Trophoblast cell (in vitro differentiated cells and primary cell): ENCODE measurements around the gene AGAP1.

Experiments used
- DNase-seq, 2 donors: peaks; one replicate each; pipeline ENCODE4 v3.0.0-alpha.2; 2016
- H2AFZ ChIP-seq: 2 replicates; pipeline ENCODE4 v1.6.1; 2013; ENCODE audit warnings: low read length, moderate library complexity, mild to moderate bottlenecking; ENCODE audit not compliant: insufficient read depth, poor library complexity
- H2AK5ac ChIP-seq: 2 replicates; pipeline ENCODE4 v1.6.1; 2013; ENCODE audit warnings: mild to moderate bottlenecking, low read length
- H2BK120ac ChIP-seq: 2 replicates; pipeline ENCODE4 v1.6.1; 2013; ENCODE audit warnings: low read length, mild to moderate bottlenecking, moderate library complexity; ENCODE audit not compliant: insufficient read depth, poor library complexity
- H2BK12ac ChIP-seq: 2 replicates; pipeline ENCODE4 v1.6.1; 2013; ENCODE audit warnings: mild to moderate bottlenecking, low read length, moderate library complexity
- H2BK5ac ChIP-seq: 2 replicates; pipeline ENCODE4 v1.6.1; 2013; ENCODE audit warnings: low read length, low read depth, moderate library complexity, mild to moderate bottlenecking; ENCODE audit not compliant: poor library complexity
- H3K14ac ChIP-seq: 2 replicates; pipeline ENCODE4 v1.6.1; 2013; ENCODE audit warnings: mild to moderate bottlenecking, low read length
- H3K18ac ChIP-seq: 2 replicates; pipeline ENCODE4 v1.6.1; 2013; ENCODE audit warnings: mild to moderate bottlenecking, low read length
- H3K23ac ChIP-seq: 2 replicates; pipeline ENCODE4 v1.6.1; 2013; ENCODE audit warnings: low read length
- H3K27ac ChIP-seq: 2 replicates; pipeline ENCODE4 v1.5.1; 2013; ENCODE audit warnings: low read depth, mild to moderate bottlenecking, inconsistent platforms, low read length, moderate library complexity
- H3K27me3 ChIP-seq: 2 replicates; pipeline ENCODE4 v1.6.1; 2013; ENCODE audit warnings: inconsistent platforms, mild to moderate bottlenecking, low read length, moderate library complexity; ENCODE audit not compliant: insufficient read depth
- H3K36me3 ChIP-seq, 2 experiments: 1 replicate in 1 of 2; 2 replicates in 1 of 2; pipeline ENCODE4 v1.6.1; 2013; ENCODE audit warnings: low read length in 2 of 2, mild to moderate bottlenecking in 2 of 2, moderate library complexity in 1 of 2; ENCODE audit not compliant: insufficient read depth in 2 of 2, control insufficient read depth in 1 of 2
- H3K4ac ChIP-seq: 2 replicates; pipeline ENCODE4 v1.6.1; 2013; ENCODE audit warnings: low read depth, mild to moderate bottlenecking, low read length, moderate library complexity
- H3K4me1 ChIP-seq, 2 experiments: 1 replicate in 1 of 2; 2 replicates in 1 of 2; pipeline ENCODE4 v1.6.1; 2013; ENCODE audit warnings: low read length in 2 of 2, mild to moderate bottlenecking in 2 of 2, moderate library complexity in 1 of 2; ENCODE audit not compliant: insufficient read depth in 2 of 2, control insufficient read depth in 1 of 2
- H3K4me2 ChIP-seq: 2 replicates; pipeline ENCODE4 v1.6.1; 2013; ENCODE audit warnings: inconsistent platforms, mild to moderate bottlenecking, low read length, moderate library complexity
- H3K4me3 ChIP-seq: 2 replicates; pipeline ENCODE4 v1.5.1; 2013; ENCODE audit warnings: mild to moderate bottlenecking, low read depth, low read length, inconsistent platforms
- H3K79me1 ChIP-seq: one replicate; pipeline ENCODE4 v1.6.1; 2013; ENCODE audit warnings: low read length
- H3K79me2 ChIP-seq: 2 replicates; pipeline ENCODE4 v1.6.1; 2013; ENCODE audit warnings: low read length, mild to moderate bottlenecking; ENCODE audit not compliant: control insufficient read depth, insufficient read depth, poor library complexity
- H3K9ac ChIP-seq: 2 replicates; pipeline ENCODE4 v1.6.1; 2013; ENCODE audit warnings: mild to moderate bottlenecking, low read length
- H3K9me3 ChIP-seq: 2 replicates; pipeline ENCODE4 v1.6.1; 2013; ENCODE audit warnings: low read depth, mild to moderate bottlenecking, control low read depth, inconsistent platforms, low read length; ENCODE audit not compliant: insufficient read depth
- H4K12ac ChIP-seq: 2 replicates; pipeline ENCODE4 v1.6.1; 2013; ENCODE audit warnings: low read depth, mild to moderate bottlenecking, low read length, moderate library complexity
- H4K8ac ChIP-seq: 2 replicates; pipeline ENCODE4 v1.6.1; 2013; ENCODE audit warnings: low read depth, mild to moderate bottlenecking, low read length, moderate library complexity
- H4K91ac ChIP-seq: one replicate; pipeline ENCODE4 v1.6.1; 2013; ENCODE audit warnings: low read depth, mild to moderate bottlenecking, low read length, moderate library complexity
- WGBS: extraction: QIAGEN DNeasy Blood & Tissue Kit; methylation state at CpG from one replicate; pipeline ENCODE4 v1.1.7; 2013; ENCODE audit warnings: missing lambda C conversion rate; ENCODE audit not compliant: insufficient read length, insufficient coverage; ENCODE audit errors: extremely low coverage; 5-methylcytosine and 5-hydroxymethylcytosine counted together

AGAP1 gene

DNA sequence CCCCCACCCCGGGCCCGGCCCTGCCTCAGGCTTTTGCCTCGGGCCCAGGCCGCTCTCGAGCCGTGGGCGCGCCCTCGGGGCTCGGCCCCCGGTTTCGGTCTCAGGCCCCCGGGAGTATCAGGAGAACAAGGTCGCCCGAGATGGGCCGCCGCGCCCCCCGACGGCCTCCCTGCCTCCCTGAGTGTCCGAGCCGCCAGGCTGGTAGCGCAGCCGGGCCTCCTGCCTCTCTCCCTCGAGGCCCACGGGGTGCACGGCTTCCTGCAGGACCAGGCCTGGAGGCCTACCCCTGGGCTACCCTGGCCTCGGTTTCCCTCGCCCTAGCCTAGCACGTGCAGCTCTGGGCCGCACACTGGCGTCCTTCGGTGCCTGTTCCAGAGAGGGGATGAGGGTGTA lies 665.9 kb downstream of the AGAP1 start:
- Histone ChIP-seq H3K9ac (no peak overlapping the region), H2BK5ac (no peak overlapping the region), H3K79me1 (no peaks in the 10 kb centered on the region), H3K4me2 (no peak overlapping the region), H3K23ac (no peak overlapping the region), H3K14ac (no peak overlapping the region), H2AFZ (no peak overlapping the region), H4K12ac (no peak overlapping the region), H2BK120ac (no peak overlapping the region), H3K27ac (no peak overlapping the region), H3K36me3 (no peaks in the 10 kb centered on the region), H2AK5ac (no peak overlapping the region), H4K91ac (no peak overlapping the region), H2BK12ac (no peak overlapping the region), H3K9me3 (peaks cover 5% of the 10 kb centered on the region), H4K8ac (no peak overlapping the region), H3K4me3 (no peak overlapping the region), H3K27me3 (peaks cover 73% of the 10 kb centered on the region), H3K4me1 (peaks cover 4 to 12% of the 10 kb centered on the region in 2 experiments), H3K4ac (no peak overlapping the region), H3K79me2 (no peaks in the 10 kb centered on the region), H3K18ac (no peak overlapping the region)
- no CpG with 5 or more reads among the region's 33 CpGs for WGBS
- DNase-seq, result no peak

DNA sequence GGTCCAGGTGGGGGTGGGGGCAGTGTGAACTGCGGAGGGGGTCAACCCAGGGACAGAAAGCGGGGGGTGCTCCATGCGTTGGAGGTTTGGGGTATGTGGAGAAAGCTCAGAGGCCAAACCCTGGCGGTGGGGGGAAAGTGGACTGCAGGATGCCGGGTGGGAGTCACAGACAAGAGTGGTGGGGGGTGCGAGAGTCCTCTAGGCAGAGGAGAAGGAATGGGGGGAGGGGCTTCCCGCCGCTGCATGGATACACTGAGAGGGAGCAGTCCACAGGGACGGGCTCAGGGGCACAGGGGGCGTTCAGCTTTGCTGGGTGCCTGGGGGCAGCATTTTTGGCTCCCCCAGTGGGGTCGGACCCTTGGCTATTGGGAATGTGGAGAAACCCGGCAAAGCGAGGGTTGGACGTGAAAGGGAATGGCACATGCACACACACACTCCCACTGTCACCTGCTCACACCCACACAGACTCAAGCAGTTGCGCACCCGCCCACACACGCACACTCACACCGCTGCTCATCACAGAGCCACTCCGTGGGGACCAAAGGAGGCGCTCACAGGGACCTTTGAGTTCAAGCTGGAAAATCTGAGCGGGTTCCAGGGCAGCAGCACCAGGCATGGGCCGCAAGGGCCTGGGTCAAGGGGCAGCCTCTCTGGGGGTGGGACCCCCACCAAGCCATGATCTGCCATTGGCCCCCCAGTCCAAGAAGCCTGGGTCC lies 666.7 kb downstream of the AGAP1 start:
- Histone ChIP-seq H3K18ac (no peak overlapping the region), H3K79me1 (no peaks in the 10 kb centered on the region), H3K4me3 (no peak overlapping the region), H3K36me3 (no peaks in the 10 kb centered on the region), H4K12ac (no peak overlapping the region), H3K4me1 (peaks cover 4 to 12% of the 10 kb centered on the region in 2 experiments), H3K27me3 (peaks cover 81% of the 10 kb centered on the region), H4K8ac (no peak overlapping the region), H2BK12ac (no peak overlapping the region), H3K79me2 (no peaks in the 10 kb centered on the region), H4K91ac (no peak overlapping the region), H3K14ac (no peak overlapping the region), H3K9me3 (peaks cover 5% of the 10 kb centered on the region), H3K27ac (no peak overlapping the region), H3K9ac (no peak overlapping the region), H3K4ac (no peak overlapping the region), H2AK5ac (no peak overlapping the region), H2BK120ac (no peak overlapping the region), H2BK5ac (no peak overlapping the region), H3K23ac (no peak overlapping the region), H3K4me2 (no peak overlapping the region), H2AFZ (no peak overlapping the region)
- no peak for DNase-seq
- no CpG with 5 or more reads among the region's 22 CpGs for WGBS

DNA sequence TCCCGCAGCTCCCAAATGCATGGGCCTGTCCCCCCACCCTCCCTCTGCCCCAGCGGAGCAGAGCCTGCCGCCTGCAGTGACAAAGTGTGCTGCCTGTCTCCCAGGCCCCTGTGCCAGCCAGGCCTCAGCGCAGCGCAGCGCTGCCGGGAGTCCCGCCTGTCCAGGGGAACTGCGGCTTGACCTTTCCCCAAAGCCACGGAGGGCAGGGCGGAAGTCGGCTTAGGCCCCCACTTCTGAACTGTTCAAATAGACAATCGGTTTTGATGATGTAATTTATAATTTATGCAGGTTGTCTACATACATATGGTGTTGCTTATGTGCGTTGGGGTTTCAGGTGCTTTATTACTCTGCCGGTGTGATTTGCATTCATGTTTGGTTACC lies 667.2 kb downstream of the AGAP1 start:
- H3K9me3 ChIP-seq, result peaks cover 8% of the 10 kb centered on the region
- H3K14ac ChIP-seq, result no peak overlapping the region
- H3K79me1 ChIP-seq, result no peaks in the 10 kb centered on the region
- H3K27ac ChIP-seq, result no peak overlapping the region
- H2BK120ac ChIP-seq, result no peak overlapping the region
- H4K8ac ChIP-seq, result no peak overlapping the region
- no peak overlapping the region for H2BK5ac ChIP-seq
- no peak overlapping the region for H4K91ac ChIP-seq
- no peak for DNase-seq
- peaks cover 4 to 12% of the 10 kb centered on the region in 2 experiments for H3K4me1 ChIP-seq
- no peak overlapping the region for H3K4ac ChIP-seq
- no CpG with 5 or more reads among the region's 15 CpGs for WGBS
- no peak overlapping the region for H2BK12ac ChIP-seq
- no peak overlapping the region for H3K23ac ChIP-seq
- no peaks in the 10 kb centered on the region for H3K79me2 ChIP-seq
- H2AFZ ChIP-seq, result no peak overlapping the region
- H3K4me2 ChIP-seq, result no peak overlapping the region
- no peak overlapping the region for H3K4me3 ChIP-seq
- no peak overlapping the region for H2AK5ac ChIP-seq
- no peak overlapping the region for H3K9ac ChIP-seq
- H3K36me3 ChIP-seq, result no peaks in the 10 kb centered on the region
- H3K18ac ChIP-seq, result no peak overlapping the region
- no peak overlapping the region for H4K12ac ChIP-seq
- H3K27me3 ChIP-seq, result peaks cover 86% of the 10 kb centered on the region

- no CpG with 5 or more reads among the region's 12 CpGs for WGBS
- Histone ChIP-seq H2AFZ (no peak overlapping the region), H2BK5ac (no peak overlapping the region), H3K79me1 (no peaks in the 10 kb centered on the region), H2BK12ac (no peak overlapping the region), H2BK120ac (no peak overlapping the region), H3K27ac (no peak overlapping the region), H3K27me3 (peaks cover 91% of the 10 kb centered on the region), H4K12ac (no peak overlapping the region), H4K91ac (no peak overlapping the region), H3K4me2 (no peak overlapping the region), H3K4me1 (peaks cover 4 to 12% of the 10 kb centered on the region in 2 experiments), H3K36me3 (no peaks in the 10 kb centered on the region), H3K14ac (no peak overlapping the region), H3K9me3 (peaks cover 8% of the 10 kb centered on the region), H3K9ac (no peak overlapping the region), H3K4ac (no peak overlapping the region), H3K4me3 (no peak overlapping the region), H3K79me2 (no peaks in the 10 kb centered on the region), H2AK5ac (no peak overlapping the region), H3K23ac (no peak overlapping the region), H4K8ac (no peak overlapping the region), H3K18ac (no peak overlapping the region)
- no peak for DNase-seq
These were observed 667.7 kb downstream of the AGAP1 start for GRCh38 chr2:236161531-236161930.
